Measurements from ENCODE around the gene TRAF3. TPM values are rescaled to one million over a fixed set of nuclear protein-coding genes. Genes with fewer than 3 reads are reported as not detected.

TRAF3 gene
- total RNA-seq, 1 experiment from 2014 or later, result 11.2 TPM

DNA sequence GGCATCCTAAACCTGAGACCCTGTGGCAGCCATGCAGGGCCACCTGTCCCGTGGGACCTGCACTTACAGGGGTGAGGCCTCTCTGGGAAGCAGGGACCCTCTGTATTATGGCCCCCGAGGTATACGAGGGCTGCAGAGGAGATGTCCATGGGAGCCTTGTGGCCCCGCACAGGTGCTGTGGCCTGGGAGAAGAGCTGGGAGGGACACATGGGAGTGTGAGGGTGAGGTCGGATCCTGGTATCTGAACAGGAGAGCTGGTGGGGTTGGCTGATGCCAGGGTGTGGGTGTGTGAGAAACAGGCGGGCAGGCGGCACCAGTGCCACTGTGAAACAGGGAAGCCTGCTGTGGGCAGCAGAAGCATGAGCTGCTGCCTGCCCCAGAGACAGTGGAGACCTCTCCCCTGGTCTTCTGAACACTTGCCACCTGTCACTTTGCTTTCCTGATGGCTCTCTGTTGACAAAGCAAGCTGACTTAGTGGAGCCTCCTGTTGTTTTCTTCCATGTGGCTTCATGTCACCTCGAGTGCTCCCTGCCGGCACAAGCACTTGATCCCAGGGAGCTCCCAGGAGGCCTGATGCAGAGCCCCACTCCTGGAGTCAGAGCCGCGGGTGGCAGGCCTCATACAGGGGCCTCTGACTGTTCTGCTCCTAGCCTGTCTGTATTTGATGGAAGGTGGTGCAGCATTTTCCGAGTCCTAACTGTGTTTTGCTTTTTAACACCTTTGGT, 125.4 kb downstream of the TRAF3 start (continued):
- TF ChIP-seq, protein P1, sequence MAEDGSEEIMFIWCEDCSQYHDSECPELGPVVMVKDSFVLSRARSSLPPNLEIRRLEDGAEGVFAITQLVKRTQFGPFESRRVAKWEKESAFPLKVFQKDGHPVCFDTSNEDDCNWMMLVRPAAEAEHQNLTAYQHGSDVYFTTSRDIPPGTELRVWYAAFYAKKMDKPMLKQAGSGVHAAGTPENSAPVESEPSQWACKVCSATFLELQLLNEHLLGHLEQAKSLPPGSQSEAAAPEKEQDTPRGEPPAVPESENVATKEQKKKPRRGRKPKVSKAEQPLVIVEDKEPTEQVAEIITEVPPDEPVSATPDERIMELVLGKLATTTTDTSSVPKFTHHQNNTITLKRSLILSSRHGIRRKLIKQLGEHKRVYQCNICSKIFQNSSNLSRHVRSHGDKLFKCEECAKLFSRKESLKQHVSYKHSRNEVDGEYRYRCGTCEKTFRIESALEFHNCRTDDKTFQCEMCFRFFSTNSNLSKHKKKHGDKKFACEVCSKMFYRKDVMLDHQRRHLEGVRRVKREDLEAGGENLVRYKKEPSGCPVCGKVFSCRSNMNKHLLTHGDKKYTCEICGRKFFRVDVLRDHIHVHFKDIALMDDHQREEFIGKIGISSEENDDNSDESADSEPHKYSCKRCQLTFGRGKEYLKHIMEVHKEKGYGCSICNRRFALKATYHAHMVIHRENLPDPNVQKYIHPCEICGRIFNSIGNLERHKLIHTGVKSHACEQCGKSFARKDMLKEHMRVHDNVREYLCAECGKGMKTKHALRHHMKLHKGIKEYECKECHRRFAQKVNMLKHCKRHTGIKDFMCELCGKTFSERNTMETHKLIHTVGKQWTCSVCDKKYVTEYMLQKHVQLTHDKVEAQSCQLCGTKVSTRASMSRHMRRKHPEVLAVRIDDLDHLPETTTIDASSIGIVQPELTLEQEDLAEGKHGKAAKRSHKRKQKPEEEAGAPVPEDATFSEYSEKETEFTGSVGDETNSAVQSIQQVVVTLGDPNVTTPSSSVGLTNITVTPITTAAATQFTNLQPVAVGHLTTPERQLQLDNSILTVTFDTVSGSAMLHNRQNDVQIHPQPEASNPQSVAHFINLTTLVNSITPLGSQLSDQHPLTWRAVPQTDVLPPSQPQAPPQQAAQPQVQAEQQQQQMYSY (CRISPR knock-in tag; IDR thresholded peaks at IDR 0.05), result no peak
- TF ChIP-seq CREB1 (CRISPR knock-in tag; IDR thresholded peaks at IDR 0.05), result no peak
- no peak for TF ChIP-seq TCF7 (CRISPR knock-in tag; IDR thresholded peaks at IDR 0.05; ENCODE audit: low read depth)
- TF ChIP-seq FOXJ3 (CRISPR knock-in tag; IDR thresholded peaks at IDR 0.05; ENCODE audit: borderline replicate concordance), result no peak
- no peak for TF ChIP-seq GABPB1 (CRISPR knock-in tag; IDR thresholded peaks at IDR 0.05)
- no peak for TF ChIP-seq FOXP1 (CRISPR knock-in tag; IDR thresholded peaks at IDR 0.05; ENCODE audit: borderline replicate concordance)
- no peak for TF ChIP-seq MXD4 (CRISPR knock-in tag; IDR thresholded peaks at IDR 0.05; ENCODE audit: borderline replicate concordance)
- no peak for TF ChIP-seq ZNF219 (CRISPR knock-in tag; IDR thresholded peaks at IDR 0.05; ENCODE audit: borderline replicate concordance)
- TF ChIP-seq NR3C1 (CRISPR knock-in tag; conservative IDR thresholded peaks at IDR 0.05; ENCODE audit: low read depth), result no peak
- TF ChIP-seq, protein P2, sequence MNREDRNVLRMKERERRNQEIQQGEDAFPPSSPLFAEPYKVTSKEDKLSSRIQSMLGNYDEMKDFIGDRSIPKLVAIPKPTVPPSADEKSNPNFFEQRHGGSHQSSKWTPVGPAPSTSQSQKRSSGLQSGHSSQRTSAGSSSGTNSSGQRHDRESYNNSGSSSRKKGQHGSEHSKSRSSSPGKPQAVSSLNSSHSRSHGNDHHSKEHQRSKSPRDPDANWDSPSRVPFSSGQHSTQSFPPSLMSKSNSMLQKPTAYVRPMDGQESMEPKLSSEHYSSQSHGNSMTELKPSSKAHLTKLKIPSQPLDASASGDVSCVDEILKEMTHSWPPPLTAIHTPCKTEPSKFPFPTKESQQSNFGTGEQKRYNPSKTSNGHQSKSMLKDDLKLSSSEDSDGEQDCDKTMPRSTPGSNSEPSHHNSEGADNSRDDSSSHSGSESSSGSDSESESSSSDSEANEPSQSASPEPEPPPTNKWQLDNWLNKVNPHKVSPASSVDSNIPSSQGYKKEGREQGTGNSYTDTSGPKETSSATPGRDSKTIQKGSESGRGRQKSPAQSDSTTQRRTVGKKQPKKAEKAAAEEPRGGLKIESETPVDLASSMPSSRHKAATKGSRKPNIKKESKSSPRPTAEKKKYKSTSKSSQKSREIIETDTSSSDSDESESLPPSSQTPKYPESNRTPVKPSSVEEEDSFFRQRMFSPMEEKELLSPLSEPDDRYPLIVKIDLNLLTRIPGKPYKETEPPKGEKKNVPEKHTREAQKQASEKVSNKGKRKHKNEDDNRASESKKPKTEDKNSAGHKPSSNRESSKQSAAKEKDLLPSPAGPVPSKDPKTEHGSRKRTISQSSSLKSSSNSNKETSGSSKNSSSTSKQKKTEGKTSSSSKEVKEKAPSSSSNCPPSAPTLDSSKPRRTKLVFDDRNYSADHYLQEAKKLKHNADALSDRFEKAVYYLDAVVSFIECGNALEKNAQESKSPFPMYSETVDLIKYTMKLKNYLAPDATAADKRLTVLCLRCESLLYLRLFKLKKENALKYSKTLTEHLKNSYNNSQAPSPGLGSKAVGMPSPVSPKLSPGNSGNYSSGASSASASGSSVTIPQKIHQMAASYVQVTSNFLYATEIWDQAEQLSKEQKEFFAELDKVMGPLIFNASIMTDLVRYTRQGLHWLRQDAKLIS (CRISPR knock-in tag; IDR thresholded peaks at IDR 0.05; ENCODE audit: borderline replicate concordance), result no peak
- TF ChIP-seq, protein P3, sequence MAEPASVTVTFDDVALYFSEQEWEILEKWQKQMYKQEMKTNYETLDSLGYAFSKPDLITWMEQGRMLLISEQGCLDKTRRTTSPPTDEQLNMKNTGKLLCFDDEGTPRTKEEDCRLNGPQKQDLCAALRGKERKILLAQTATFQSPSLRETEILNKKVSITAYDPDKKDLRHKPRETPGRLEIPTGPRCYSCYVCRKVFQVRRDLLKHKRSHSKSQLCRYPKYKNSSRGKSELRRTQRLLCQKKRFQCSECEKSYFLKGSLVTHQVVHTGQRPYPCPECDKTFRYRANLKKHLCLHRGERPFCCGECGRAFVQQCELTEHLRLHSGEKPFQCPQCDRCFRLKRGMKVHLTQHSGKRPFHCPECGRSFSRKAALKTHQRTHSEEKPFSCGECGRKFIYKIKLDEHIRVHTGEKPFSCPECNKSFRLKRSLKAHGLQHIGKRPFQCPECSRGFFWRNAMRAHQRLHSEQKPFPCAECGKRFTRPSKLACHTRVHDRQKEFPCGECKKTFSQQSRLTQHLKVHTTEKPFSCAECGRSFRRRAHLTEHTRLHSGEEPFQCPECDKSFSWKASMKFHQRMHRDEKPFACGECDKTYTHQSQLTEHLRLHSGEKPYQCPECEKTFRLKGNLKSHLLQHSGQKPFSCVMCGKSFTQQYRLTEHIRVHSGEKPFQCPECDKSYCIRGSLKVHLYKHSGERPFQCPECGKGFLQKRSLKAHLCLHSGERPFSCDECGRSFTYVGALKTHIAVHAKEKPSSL (CRISPR knock-in tag; conservative IDR thresholded peaks at IDR 0.05), result no peak
- TF ChIP-seq RELA (CRISPR knock-in tag; IDR thresholded peaks at IDR 0.05; ENCODE audit: borderline replicate concordance), result no peak
- no peak for TF ChIP-seq EMX1 (CRISPR knock-in tag; IDR thresholded peaks at IDR 0.05)
- no peak for TF ChIP-seq TP53 (CRISPR knock-in tag; IDR thresholded peaks at IDR 0.05)
- TF ChIP-seq, protein P4, sequence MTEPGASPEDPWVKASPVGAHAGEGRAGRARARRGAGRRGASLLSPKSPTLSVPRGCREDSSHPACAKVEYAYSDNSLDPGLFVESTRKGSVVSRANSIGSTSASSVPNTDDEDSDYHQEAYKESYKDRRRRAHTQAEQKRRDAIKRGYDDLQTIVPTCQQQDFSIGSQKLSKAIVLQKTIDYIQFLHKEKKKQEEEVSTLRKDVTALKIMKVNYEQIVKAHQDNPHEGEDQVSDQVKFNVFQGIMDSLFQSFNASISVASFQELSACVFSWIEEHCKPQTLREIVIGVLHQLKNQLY (CRISPR knock-in tag; IDR thresholded peaks at IDR 0.05), result no peak

Measured in WTC11 (cell line).